HCEC 1CT (cell line): ENCODE data around the gene PGA3.
"Not testable (repeated sequence)": the region's sequence is repeated elsewhere in the genome, so short reads cannot be mapped to it uniquely, and the experiment has no call there.

ENCODE experiments used
- DNase-seq: peaks from one replicate; pipeline ENCODE4 v3.0.0-alpha.2; 2017

The PGA3 gene

DNA sequence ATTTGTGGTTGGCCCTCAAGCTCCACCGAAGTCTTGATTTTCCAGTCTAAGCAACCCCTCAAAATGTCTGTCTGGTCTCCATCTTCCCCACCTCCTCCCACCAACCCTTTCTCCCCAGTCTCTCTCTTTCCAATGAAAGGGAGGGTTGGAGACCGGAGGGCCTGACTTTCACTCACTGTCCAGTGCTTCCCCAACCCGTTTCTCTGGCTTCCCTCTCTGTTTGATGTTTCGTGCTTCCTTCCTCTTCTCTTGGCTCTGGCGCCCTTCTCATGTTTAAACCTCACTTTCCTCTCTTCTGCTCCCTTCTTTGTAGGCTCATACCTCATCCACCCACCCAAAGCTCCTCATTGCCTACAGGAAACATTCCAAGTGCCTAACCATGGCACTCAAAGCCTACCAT is 31.0 kb upstream of the PGA3 start:
- DNase-seq, result no peak

DNA sequence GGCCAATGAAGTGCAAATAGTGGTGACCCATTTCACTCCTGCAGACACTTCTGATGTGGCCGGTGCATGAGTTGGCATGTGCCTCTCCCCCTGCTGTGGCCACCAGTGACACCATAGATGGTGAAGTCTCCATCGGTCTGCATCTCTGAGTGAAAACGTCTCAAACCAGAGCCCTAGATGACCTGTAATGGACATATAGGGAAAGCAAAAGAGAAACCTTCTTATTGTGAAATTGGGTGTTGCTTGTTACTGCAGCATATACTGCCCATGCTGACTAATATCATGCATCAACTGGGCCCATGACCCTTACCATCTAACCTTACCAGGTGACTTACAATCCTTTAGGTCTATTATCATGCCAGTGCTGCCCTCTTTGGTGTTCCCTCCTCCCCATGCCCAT is 30.4 kb upstream of the PGA3 start:
- DNase-seq, result no peak

DNA sequence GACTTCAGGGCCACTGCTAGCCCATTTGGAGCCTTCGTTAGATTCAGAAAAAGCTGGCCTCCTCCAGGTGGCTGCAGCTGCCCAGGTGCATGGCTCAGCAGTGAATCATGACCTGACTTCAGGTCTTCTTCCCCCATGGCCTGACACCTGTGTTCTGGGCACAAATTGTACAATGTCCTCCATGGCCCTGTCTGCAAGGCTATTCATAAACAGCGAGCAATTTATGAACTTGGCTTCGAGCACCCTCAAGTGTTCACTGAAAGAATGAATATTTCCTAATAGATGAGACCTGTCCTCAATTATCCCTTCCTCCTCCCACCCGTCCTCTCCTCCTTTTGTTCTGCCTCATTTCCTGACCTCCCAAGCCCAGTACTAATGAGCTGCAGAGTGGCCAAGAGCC is 29.9 kb upstream of the PGA3 start:
- peak; percentile 35 for DNase-seq

DNA sequence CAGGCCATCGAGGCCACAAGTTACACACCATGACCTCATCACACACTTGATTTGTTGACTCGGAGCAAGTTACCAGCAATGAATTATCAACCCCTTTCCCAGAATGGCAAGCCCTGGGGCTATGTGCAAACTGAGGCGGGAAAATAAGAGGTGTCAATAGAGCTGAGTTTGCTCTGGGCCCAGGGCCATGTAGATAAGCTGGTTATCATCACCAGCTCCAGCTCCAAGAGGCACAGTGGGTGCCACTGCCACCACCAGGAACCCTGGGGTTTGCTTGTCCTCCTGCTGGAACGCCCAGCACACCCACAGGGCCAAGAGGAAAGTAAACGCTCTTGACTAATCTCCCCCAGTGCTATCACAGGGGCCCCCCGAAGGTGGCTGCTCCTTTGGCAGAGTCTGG is 29.0 kb upstream of the PGA3 start:
- no peak for DNase-seq

DNA sequence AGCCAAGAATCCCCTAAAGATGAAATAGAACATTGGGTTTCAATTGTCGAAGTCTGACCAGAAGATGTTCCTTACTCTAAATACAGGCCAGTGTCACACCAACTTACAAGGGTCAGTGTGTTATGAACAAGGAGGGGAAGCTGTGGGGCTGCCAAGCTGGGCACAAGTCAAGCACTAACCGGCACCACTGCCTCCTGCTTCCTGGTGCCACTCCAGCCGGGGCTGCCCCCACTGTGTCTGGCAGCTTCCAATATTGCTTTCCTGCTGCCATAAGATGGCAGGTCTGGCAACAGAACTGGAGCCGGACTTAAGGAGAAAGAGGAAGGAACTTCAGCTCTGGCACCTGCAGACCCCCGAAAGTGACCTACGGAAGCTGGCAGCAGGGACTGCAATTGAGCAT is 28.4 kb upstream of the PGA3 start:
- DNase-seq, result no peak

DNA sequence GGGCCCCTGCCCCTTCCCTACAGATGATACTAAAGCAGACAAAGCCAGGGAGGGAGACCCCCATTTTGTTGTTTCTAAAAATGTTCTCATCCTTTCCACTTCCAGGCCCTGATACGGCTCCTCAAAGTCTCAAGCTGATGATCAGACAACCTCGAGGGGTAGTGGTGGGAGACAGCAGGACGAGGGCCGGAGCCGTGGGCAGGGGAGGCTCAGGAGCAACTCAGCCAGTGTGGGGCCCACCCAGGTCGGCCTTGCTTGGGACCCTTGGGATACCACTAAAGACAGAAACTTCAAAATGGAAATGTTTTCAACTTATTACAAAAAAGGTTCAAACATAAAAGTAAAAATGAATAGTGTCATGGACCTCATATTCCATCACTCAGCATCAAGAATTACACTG is 26.9 kb upstream of the PGA3 start:
- DNase-seq, result no peak

DNA sequence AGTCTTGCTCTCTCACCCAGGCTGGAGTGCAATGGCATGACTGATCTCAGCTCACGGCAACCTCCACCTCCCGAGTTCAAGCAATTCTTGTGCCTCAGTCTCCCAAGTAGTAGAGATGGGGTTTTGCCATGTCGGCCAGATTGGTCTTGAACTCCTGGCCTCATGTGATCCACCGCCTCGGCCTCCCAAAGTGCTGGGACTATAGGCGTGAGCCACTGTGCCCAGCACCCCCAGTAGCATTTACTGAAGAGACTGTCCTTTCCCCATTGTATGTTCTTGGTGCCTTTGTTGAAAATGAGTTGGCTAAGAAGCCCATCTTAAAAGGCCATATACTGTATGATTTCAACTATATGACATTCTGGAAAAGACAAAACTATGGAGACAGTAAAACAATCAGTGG is 23.1 kb upstream of the PGA3 start:
- not testable (repeated sequence) for DNase-seq

DNA sequence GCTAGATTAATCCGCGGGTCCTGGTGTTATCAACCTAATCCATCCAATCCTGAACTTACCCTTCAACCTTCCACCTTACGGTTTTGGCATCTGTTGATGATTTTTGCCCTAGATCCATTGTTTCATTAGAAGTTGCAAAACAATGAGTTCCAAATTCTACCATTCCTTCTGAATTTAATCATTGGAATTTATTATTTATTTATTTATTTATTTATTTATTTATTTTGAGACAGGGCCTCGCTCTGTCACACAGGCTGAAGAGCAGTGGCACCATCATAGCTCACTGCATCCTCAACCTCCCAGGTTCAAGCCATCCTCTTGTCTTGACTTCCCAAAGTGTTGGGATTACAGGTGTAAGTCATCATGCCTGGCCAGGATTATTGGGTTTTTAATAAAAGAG is 21.8 kb upstream of the PGA3 start:
- no peak for DNase-seq

DNA sequence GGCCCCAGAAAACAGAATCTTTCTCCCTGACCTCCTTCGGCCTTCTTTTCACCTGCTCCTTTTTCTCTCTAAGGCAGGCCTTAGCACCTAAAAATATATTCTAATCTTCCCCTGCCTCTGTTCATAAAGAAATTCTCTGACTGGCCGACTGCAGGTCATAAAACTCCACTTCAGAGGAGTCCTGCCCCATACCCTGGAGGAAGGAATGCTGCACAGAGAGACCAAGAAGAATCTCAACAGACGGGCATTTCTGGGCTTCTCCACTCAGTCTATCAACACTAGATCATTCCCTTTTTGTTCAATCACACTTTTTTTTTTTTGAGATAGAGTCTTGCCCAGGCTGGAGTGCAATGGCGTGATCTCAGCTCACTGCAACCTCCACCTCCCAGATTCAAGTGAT is 19.7 kb upstream of the PGA3 start:
- DNase-seq, result no peak

DNA sequence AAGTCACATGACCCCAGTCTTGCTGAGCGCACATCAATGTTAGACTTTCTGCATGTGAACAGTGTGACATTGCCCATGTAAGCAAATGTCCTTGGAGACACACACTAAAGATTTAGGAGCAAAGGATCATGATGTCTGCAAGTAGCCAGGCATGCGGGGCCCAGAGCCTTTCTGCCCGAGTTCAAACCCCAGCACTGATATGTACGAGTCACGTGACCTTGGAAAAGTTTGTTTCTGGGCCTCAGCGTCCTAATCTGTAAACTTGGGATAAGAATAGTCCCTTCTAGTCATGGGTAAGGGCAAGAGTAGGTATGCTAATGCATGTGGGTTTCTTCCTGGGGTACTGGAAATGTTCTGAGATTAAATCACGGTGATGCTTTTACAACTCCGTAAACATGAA is 16.8 kb upstream of the PGA3 start:
- DNase-seq, result no peak

DNA sequence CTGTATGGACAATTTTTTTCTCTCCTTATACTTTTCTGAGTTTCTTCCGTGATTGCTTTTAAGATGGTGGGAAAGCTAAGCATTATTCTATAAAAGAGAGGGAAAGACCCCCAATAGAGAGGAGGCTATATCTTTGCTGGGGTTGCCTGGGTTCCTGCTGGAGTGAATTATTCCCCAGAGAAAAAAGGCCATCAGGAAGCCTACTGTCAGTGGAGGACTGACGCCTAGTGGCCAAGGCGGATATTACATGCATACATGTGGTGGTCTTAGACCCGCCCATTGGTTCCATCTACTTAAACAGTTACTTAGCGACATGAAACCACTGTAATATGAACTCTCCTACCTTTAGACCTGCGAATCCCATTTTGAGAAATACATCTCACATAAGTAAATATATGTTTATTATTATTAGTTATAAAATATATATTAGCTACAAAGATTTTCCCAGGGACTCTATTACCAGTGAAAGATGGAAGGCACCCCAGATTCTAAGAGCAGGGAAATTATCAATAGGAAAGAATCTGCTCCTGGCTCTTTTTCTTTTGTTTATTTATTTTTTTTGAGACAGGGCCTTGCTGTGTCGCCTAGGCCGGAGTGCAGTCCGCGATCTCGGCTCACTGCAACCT is 15.7 kb upstream of the PGA3 start:
- DNase-seq, result peak; percentile 61

DNA sequence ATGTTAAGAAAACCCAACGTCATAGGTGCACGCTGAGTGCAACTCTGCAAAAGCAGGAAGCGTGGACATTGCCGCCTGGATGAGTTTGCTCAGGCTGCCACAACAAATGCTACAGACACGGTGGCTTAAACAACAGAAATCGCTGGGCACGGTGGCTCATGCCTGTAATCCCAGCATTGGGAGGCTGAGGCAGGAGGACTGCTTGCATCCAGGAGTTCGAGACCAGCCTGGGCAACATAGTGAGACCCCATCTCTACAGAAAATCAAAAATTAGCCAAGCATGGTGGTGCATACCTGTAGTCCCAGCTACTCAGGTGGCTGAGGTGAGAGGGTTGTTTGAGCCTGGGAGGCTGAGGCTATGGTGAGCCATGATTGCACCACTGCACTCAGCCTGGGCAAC is 13.4 kb upstream of the PGA3 start:
- DNase-seq, result no peak

DNA sequence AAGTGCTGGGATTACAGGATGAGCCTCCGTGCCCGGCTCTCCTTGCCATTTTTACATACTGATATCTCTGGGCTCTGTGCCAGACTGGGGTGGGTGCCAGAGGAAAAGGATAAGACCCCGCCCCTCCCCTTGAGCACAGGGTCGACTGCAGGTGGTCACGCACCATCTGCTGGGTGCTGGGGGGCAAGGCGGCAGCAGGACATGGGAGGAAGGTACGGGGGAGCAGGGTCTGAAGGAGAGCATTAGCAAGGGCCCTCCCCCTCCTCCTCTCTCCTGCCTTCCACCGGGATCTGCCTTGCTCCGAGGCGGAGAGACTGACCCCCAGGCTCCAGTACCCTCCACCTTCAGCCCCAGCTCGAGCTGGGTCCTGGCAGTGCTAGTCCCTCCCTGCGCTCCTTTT is 9.7 kb upstream of the PGA3 start:
- DNase-seq, result no peak

DNA sequence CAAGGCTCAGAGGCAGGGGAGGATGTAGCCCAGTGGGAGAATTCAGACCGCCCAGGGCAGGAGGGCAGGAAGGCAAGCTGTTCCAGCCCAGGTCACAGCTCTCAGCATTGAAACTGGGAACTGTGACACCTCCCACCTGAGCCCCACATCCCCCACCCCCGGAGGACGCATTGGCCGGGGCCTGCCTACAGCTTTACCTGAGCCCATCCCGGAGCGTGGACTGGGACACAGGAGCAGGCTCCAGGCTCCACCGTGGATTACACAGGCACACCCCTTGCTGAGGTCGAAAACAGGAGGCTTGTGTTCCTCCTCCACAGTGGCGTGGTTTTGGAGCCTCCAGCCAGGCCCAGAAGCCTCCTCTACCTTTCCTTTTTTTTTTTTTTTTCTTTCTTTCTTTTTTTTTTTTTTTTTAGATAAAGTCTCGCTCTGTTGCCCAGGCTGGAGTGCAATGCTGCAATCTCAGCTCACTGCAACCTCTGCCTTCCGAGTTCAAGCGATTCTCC is 9.1 kb upstream of the PGA3 start:
- DNase-seq, result no peak

DNA sequence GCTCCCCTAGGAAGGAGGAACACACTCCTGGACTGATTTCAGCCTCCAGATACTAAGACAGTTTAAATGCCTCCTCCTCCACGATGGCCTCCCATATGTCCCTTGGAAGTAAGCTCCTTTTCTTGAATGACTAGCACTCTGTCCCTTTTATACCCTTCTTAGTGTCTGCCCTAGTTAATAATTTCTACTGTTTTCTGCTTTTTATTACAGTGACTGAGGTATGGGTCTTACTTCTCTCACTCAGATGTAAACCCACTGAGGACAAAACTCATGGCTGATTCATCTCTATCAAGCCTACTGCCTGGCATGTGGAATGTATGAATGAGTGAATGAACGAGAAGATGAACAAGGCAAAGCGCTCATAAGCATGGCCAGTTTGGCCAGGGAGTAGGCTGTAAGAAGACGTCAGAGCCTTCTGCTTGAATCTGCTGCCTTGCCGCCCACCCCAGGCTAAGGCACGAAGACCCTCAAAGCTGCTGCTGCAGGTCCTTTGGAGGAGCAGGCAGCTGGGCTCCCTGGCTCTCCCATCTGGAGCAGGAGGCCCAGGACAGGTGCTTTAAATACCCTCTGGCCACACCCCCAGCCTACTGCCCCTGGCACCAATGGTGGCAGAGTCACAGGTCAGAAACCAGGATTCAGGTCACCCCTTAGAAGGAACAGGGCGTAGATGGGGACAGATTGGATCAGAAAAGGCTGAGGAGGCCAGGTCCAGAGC is 8.2 kb upstream of the PGA3 start:
- no peak for DNase-seq

DNA sequence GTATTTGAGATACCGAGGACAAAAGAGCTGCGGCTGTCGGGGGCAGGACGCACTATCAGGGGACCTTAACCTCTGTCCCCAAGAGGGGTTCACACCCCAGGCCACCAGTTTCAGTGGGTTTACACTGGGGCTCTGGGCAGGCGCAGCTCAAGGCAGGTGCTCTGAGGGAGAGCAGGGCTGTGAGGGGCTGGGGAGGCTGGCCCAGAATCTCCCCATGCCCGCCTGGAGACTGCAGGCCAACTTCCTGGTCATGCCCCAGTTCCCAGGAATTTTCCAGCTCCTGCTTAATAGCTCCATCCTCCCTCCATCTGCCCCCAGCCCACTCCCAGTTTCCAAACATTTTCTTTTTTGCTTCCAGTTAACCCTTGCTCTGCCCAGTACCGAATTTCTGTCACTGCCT is 7.6 kb upstream of the PGA3 start:
- no peak for DNase-seq

DNA sequence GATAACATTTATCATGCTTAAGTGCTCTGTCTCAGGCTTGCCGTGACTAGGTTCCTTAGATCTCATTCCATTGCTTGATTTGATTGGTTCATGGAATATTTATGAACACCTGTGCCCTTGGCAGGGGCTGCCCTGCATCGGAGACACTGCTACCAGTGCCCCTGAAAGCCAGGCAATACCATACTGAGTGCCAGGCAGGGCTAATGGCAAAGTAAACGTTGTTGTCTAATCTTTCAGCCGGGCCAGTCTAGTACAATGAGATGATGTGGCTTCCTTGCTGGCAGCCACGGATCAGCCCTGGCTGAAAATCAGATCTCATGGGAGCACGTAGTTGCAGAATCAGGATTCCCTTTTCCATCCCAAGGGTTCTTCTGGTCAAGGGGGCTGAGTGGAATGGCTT is 5.0 kb upstream of the PGA3 start:
- no peak for DNase-seq

DNA sequence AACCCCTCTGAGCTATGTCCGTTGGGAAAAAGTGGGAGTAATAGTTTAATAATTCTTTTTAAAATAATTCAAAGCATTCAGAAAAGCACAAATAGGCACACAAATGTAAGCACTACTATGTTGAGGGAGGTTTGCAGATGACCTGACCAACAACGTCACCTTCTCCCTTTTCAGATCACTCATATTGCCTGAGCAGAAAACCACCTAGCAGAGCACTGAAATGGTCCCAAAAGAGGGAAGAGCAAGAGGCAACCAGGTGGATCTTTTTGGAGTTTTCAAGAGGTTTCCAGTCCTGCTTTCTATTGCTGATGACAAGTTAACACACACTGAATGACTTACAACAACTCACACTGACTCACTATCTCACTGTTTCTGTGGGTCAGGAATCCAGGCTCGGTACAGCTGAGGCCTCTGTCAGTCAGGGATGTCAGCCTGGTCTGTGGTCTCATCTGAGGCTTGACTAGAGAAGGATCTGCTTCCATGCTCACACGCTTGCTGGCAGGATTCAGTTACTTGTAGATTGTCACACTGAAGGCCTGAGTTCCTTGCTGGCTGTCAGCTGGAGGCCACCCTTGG is 4.3 kb upstream of the PGA3 start:
- no peak for DNase-seq

DNA sequence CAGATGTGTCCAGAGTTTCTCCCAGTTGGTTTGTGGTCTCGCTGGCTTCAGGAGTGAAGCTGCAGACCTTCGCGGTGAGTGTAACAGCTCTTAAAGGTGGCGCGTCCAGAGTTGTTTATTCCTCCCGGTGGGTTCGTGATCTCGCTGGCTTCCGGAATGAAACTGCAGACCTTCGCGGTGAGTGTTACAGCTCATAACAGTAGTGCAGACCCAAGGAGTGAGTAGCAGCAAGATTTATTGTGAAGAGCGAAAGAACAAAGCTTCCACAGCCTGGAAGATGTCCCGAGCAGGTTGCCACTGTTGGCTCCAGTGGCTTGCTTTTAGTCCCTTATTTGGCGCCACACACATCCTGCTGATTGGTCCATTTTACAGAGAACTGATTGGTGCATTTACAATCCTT is 1.8 kb upstream of the PGA3 start:
- DNase-seq, result no peak

DNA sequence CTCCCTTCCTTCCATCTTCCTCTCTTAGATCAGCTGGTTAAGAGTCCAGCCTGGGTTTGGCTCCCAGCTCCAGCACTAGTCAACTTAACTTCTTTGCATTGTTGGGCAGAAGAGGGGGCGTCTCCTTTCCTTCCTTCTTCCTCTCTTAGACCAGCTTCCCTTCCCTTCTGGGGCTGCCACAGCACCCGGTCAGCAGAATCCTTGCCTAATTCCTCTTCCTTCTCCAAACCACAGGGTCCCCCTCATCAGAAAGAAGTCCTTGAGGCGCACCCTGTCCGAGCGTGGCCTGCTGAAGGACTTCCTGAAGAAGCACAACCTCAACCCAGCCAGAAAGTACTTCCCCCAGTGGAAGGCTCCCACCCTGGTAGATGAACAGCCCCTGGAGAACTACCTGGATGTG is 558 bp downstream of the PGA3 start:
- DNase-seq, result not testable (repeated sequence)

DNA sequence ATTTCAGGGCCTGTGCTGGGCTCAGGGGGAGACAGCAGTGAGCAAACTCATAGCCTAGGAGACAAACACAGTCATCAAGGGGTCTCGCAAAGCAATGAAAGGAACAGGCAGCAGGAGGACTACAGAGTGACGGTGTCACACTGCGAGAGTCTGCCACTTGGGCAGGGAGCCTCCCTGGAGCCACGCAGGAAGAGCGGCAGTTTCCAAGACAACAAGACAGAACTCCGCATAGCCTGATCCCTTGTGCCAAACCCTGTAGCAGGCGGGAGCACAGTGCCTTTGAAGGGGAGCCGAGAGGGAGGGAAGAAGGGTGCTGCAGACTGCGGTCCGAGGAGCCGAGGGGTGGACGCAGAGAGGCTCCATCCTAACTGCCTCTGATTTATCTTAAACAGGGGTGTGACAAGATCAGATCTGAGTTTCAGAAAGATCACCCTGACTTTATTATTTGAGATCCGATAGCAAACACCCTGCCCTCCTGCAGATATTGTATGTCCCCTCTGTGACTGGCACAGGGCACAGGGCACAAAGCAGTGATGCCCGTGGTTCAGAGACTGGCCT is 1.3 kb downstream of the PGA3 start:
- not testable (repeated sequence) for DNase-seq

DNA sequence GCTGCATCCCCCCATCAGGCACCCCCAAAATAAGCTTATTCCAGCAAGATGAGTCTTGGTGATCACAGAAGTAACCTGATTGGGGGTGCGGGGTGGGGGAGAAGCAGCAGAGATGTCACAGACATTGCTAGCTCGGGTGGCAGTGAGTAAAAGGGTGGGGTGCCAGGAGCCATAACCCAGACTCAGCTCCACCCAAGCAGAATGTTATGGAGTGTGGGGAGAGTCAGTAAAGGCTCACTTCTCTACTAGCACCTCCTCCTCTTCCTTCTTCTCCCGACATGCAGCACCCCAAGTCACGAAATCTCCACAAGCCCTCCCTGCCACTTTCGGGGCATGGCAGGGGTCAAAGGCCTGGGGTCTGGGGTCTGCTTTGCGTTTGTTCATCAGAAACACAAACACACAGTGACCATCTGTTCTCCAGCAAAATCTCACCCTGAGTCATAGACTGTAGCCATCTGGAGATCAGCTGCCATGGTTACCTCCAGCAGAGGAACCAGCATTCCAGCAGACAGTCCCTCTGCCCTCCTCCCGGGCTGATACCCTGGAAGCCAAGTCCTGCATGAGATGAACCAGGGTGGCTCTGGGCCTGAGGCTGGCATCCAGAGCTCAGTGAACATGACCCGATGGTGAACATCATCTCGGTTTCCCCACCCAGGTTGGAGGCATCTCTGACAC is 4.5 kb downstream of the PGA3 start:
- not testable (repeated sequence) for DNase-seq

DNA sequence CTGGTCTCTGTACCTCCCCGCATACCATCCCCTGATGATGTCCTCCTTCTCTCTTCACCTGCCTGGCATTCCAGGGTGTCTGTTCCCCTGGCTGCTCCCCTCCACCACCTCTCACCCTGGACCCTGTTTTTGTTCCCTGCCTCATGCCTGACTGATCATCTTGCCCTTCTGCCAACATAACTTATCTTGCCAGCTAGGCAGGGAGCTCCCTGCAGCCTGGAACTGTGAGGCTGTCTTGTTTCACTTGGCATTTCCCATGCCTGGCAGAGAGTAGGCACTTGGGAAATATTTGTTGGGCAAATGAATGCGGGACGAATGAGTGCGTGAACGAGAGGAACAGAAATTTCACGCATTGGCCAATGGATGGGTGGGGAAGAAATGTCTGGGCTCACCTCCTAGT is 7.3 kb downstream of the PGA3 start:
- not testable (repeated sequence) for DNase-seq
